Osteoblast (primary cell): ENCODE results near the gene E2F8. TPM values are rescaled to one million over a fixed set of nuclear protein-coding genes. Genes with fewer than 3 reads are reported as not detected.

Experiments used
- DNase-seq: peaks from one replicate; pipeline ENCODE4 v3.0.0; 2011; ENCODE audit warnings: low spot score, mixed read lengths; ENCODE audit not compliant: insufficient read length; ENCODE audit errors: missing footprints
- H2AFZ ChIP-seq: 2 replicates; pipeline ENCODE4 v1.6.0; 2011; ENCODE audit warnings: mild to moderate bottlenecking, low read length
- H3K27ac ChIP-seq: 2 replicates; pipeline ENCODE4 v1.5.1; 2011; ENCODE audit warnings: mild to moderate bottlenecking, low read depth, low read length, moderate library complexity
- H3K27me3 ChIP-seq: 2 replicates; pipeline ENCODE4 v1.6.0; 2012; ENCODE audit warnings: mild to moderate bottlenecking, control low read depth, inconsistent platforms, low read length, moderate library complexity; ENCODE audit not compliant: insufficient read depth
- H3K36me3 ChIP-seq: 2 replicates; pipeline ENCODE4 v1.5.1; 2011; ENCODE audit warnings: mild to moderate bottlenecking, low read length, control low read depth, moderate library complexity; ENCODE audit not compliant: insufficient read depth
- H3K4me1 ChIP-seq: 2 replicates; pipeline ENCODE4 v1.5.1; 2011; ENCODE audit warnings: mild to moderate bottlenecking, low read length, control low read depth, moderate library complexity; ENCODE audit not compliant: insufficient read depth
- H3K4me2 ChIP-seq: 2 replicates; pipeline ENCODE4 v1.6.0; 2011; ENCODE audit warnings: mild to moderate bottlenecking, low read length; ENCODE audit not compliant: insufficient read depth
- H3K4me3 ChIP-seq: fragments of 200-600 bp; sonication (generic); 3 replicates; pipeline ENCODE4 v1.5.1; 2012; ENCODE audit warnings: mild to moderate bottlenecking, low read length, inconsistent platforms; ENCODE audit not compliant: insufficient read depth
- H3K79me2 ChIP-seq: 2 replicates; pipeline ENCODE4 v1.6.0; 2012; ENCODE audit warnings: mild to moderate bottlenecking, low read length, control low read depth, inconsistent platforms; ENCODE audit not compliant: insufficient read depth
- H3K9me3 ChIP-seq: 2 replicates; pipeline ENCODE4 v1.5.1; 2011; ENCODE audit warnings: low read depth, low read length, control low read depth
- H4K20me1 ChIP-seq: 2 replicates; pipeline ENCODE4 v1.6.0; 2012; ENCODE audit warnings: mild to moderate bottlenecking, low read length, control low read depth; ENCODE audit not compliant: insufficient read depth
- total RNA-seq: library from RNA; depleted of rRNA; stranded (reverse); fragments of >200 nt; gene quantifications from 2 replicates; pipeline ENCODE4 v1.2.3, GENCODE V29; 2012
- TF ChIP-seq, protein P1 (sequence below): IDR thresholded peaks from 2 replicates; pipeline ENCODE4 v1.5.1; 2011; ENCODE audit warnings: mild to moderate bottlenecking, low read depth, low read length, moderate library complexity; ENCODE audit errors: extremely low read depth

The E2F8 gene
- total RNA-seq, 1 donor: 0.36 TPM

DNA sequence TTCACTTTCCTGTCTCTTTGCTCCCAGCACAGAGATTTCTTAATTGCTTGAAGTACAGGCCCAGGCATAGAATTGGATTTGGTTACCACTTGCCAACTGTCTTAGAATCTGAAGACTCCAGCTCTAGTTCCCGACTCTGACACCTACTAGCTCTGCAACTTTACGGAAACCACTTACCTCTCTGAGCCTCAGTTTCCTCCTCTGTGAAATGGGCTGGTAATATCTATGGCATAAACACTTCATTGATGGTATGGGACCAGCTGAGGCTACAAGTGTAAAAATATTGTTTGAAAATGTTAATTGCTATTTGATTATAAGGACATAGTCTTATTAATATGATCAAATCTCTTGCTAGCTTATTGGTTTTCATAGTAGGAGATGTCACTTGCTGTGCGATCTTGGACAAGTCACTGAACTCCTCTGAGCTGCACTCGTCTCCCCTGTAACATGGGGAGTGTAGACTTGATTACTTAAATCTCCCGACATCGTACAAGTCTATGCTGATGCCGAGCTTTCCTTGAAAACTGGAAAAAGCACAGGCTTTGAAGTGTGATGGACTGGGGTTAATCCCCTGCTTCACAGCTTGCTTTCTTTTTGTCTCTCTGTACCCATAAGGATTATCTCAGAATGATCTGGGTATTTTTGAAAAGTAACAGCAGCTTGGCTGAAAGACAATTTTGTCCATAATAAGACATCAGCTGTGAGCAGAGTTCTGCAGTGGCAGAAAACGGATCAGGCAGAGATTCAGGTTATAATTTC, 11.8 kb upstream of the E2F8 start:
- Histone ChIP-seq H3K4me2 (no peak overlapping the region), H3K36me3 (no peaks in the 10 kb centered on the region), H3K9me3 (no peaks in the 10 kb centered on the region), H4K20me1 (no peaks in the 10 kb centered on the region), H3K79me2 (no peaks in the 10 kb centered on the region), H3K27ac (no peak overlapping the region), H2AFZ (no peak overlapping the region), H3K27me3 (peaks cover 28% of the 10 kb centered on the region), H3K4me3 (no peak overlapping the region), H3K4me1 (no peaks in the 10 kb centered on the region)
- TF ChIP-seq, protein P1, sequence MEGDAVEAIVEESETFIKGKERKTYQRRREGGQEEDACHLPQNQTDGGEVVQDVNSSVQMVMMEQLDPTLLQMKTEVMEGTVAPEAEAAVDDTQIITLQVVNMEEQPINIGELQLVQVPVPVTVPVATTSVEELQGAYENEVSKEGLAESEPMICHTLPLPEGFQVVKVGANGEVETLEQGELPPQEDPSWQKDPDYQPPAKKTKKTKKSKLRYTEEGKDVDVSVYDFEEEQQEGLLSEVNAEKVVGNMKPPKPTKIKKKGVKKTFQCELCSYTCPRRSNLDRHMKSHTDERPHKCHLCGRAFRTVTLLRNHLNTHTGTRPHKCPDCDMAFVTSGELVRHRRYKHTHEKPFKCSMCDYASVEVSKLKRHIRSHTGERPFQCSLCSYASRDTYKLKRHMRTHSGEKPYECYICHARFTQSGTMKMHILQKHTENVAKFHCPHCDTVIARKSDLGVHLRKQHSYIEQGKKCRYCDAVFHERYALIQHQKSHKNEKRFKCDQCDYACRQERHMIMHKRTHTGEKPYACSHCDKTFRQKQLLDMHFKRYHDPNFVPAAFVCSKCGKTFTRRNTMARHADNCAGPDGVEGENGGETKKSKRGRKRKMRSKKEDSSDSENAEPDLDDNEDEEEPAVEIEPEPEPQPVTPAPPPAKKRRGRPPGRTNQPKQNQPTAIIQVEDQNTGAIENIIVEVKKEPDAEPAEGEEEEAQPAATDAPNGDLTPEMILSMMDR: no peak
- no peak for DNase-seq

DNA sequence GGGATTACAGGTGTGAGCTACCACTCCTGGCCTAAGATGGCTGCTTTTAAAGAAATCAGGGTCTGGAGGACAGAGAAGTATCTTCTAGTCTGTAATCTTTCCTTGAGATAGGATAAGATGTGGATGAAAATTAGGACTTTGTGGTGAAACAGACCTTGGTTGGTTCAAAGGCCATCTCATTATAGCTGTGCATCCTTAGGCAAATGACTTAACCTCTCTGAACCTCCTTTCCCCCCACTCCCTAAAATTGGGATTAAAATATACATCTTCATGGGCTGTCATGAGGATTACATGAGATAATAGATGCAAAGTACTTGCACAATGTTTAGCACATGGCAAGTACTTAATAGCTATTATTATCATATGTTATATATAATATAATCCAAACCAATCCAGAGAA, 10.8 kb upstream of the E2F8 start:
- Histone ChIP-seq H3K27me3 (peaks cover 23% of the 10 kb centered on the region), H3K36me3 (no peaks in the 10 kb centered on the region), H3K79me2 (no peaks in the 10 kb centered on the region), H3K9me3 (no peaks in the 10 kb centered on the region), H3K27ac (no peak overlapping the region), H2AFZ (no peak overlapping the region), H3K4me1 (no peaks in the 10 kb centered on the region), H4K20me1 (no peaks in the 10 kb centered on the region), H3K4me3 (no peak overlapping the region), H3K4me2 (no peak overlapping the region)
- no peak for DNase-seq
- TF ChIP-seq, protein P1: no peak

DNA sequence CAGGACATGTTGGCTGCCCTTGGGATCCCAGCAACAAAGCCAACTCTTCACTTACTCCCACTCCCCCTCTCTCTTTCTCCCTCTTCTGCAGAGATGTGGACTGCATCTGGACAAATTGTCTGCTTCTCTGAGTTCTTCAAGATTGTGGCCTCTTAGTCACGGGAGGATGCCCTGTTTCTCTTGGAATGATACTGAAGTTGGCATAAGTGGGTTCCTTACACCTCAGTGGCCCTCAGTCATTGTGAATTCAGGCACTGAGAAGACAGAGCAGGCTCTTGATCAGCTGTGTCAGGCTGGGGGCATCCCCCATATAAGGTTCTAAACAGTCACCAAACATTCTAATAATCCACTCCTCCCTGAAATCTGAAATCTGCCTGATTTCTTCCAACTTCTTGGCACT, 6.1 kb upstream of the E2F8 start:
- no peaks in the 10 kb centered on the region for H3K36me3 ChIP-seq
- TF ChIP-seq, protein P1: no peak

DNA sequence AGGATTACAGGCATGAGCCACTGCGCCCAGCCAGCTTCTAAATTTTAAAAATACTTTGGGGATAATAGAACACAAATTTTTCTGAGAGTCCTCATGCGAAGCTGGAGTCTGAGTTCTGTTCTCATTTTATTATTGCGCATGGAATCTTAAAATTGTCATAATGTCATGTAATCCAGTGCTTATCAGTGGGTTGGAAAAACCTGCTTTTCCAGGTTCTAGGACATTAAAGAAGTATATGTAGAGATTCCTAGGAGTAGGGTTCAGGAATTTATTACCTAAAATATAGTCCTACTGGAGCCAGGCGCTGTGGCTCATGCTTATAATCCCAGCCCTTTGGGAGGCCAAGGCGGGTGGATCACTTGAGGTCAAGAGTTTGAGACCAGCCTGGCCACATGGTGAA, 4.6 kb upstream of the E2F8 start:
- no peak overlapping the region for H3K4me2 ChIP-seq
- H2AFZ ChIP-seq: no peak overlapping the region
- DNase-seq: no peak
- peaks cover 2% of the 10 kb centered on the region for H3K79me2 ChIP-seq
- H3K27ac ChIP-seq: no peak overlapping the region
- no peak overlapping the region for H3K4me3 ChIP-seq
- TF ChIP-seq, protein P1: no peak
- H3K9me3 ChIP-seq: no peaks in the 10 kb centered on the region
- H4K20me1 ChIP-seq: no peaks in the 10 kb centered on the region
- H3K27me3 ChIP-seq: peaks cover 22% of the 10 kb centered on the region
- H3K4me1 ChIP-seq: peaks cover 4% of the 10 kb centered on the region
- H3K36me3 ChIP-seq: no peaks in the 10 kb centered on the region

More for the DNA sequence above, 6.1 kb upstream of the E2F8 start:
- Histone ChIP-seq H3K9me3 (no peaks in the 10 kb centered on the region), H3K4me1 (peaks cover 4% of the 10 kb centered on the region), H4K20me1 (no peaks in the 10 kb centered on the region), H3K79me2 (no peaks in the 10 kb centered on the region), H3K27ac (no peak overlapping the region), H2AFZ (no peak overlapping the region), H3K4me2 (no peak overlapping the region), H3K27me3 (peaks cover 24% of the 10 kb centered on the region), H3K4me3 (no peak overlapping the region)
- DNase-seq: peak; percentile 65
